Measurements from ENCODE around the gene ECE1. TPM values are rescaled to one million over a fixed set of nuclear protein-coding genes. Genes with fewer than 3 reads are reported as not detected.

Gene ECE1
- total and polyA plus RNA-seq, 9 of the 15 experiments (the other 6 are each of a cell fraction or from before 2014, with no cell fraction given) = 0.56 to 34.8 (median 11.0) TPM

Other genes starting within 250 kb of the ECE1 start
- 19.0 and 19.7 TPM in 2 replicates for gene EIF4G3, start 113.6 kb downstream of the ECE1 start, total RNA-seq (2014; rRNA removed)
- 31.2 and 32.8 TPM in 2 replicates for gene EIF4G3, start 113.6 kb downstream of the ECE1 start, total RNA-seq (2014; rRNA removed; fragmentation: Illumina TruSeq; extraction: Trizol)
- 29.7 and 33.1 TPM in 2 replicates for gene EIF4G3, start 113.6 kb downstream of the ECE1 start, total RNA-seq (2015; rRNA removed; fragmentation: Illumina TruSeq; extraction: Trizol)
- 35.9 and 38.7 TPM in 2 replicates for gene EIF4G3, start 113.6 kb downstream of the ECE1 start, total RNA-seq (2021)
- gene EIF4G3, start 113.6 kb downstream of the ECE1 start, polyA plus RNA-seq (2011; rRNA removed) = 32.1 and 39.1 TPM in 2 replicates
- gene EIF4G3, start 113.6 kb downstream of the ECE1 start, polyA plus RNA-seq (2014; fragmentation: Illumina TruSeq; extraction: Trizol) = 34.5 and 40.5 TPM in 2 replicates
- gene EIF4G3, start 113.6 kb downstream of the ECE1 start, polyA plus RNA-seq (2014; fragmentation: Nextera tagmentation; extraction: Ambion mirVana) = 10 to 100 TPM in 1 of 2 experiments, 1 to 10 TPM in 1; 6.7 to 10.1 TPM
- 36.3 and 38.0 TPM in 2 replicates for gene EIF4G3, start 113.6 kb downstream of the ECE1 start, polyA plus RNA-seq (2014; rRNA removed)
- 6.2 and 6.8 TPM in 2 replicates for gene NBPF3, start 149.7 kb upstream of the ECE1 start, total RNA-seq (2014; rRNA removed)
- 5.2 and 5.5 TPM in 2 replicates for gene NBPF3, start 149.7 kb upstream of the ECE1 start, total RNA-seq (2014; rRNA removed; fragmentation: Illumina TruSeq; extraction: Trizol)
- gene NBPF3, start 149.7 kb upstream of the ECE1 start, total RNA-seq (2015; rRNA removed; fragmentation: Illumina TruSeq; extraction: Trizol) = 5.1 and 5.4 TPM in 2 replicates
- 6.8 and 7.3 TPM in 2 replicates for gene NBPF3, start 149.7 kb upstream of the ECE1 start, total RNA-seq (2021)
- gene NBPF3, start 149.7 kb upstream of the ECE1 start, polyA plus RNA-seq (2011; rRNA removed) = 6.7 and 6.8 TPM in 2 replicates
- 5.6 and 6.1 TPM in 2 replicates for gene NBPF3, start 149.7 kb upstream of the ECE1 start, polyA plus RNA-seq (2014; fragmentation: Illumina TruSeq; extraction: Trizol)
- 1 to 10 TPM; 1.5 TPM for gene NBPF3, start 149.7 kb upstream of the ECE1 start, polyA plus RNA-seq (2014; fragmentation: Nextera tagmentation; extraction: Ambion mirVana)
- 3.0 and 4.4 TPM in 2 replicates for gene NBPF3, start 149.7 kb upstream of the ECE1 start, polyA plus RNA-seq (2014; rRNA removed)
- gene ALPL, start 219.0 kb upstream of the ECE1 start, total RNA-seq (2014; rRNA removed) = 0.12 and 0.14 TPM in 2 replicates
- not detected in 2 replicates for gene ALPL, start 219.0 kb upstream of the ECE1 start, total RNA-seq (2014; rRNA removed; fragmentation: Illumina TruSeq; extraction: Trizol)
- not detected in 2 replicates for gene ALPL, start 219.0 kb upstream of the ECE1 start, total RNA-seq (2015; rRNA removed; fragmentation: Illumina TruSeq; extraction: Trizol)
- 0.22 and 0.38 TPM in 2 replicates for gene ALPL, start 219.0 kb upstream of the ECE1 start, total RNA-seq (2021)
- 0.18 and 0.49 TPM in 2 replicates for gene ALPL, start 219.0 kb upstream of the ECE1 start, polyA plus RNA-seq (2011; rRNA removed)
- gene ALPL, start 219.0 kb upstream of the ECE1 start, polyA plus RNA-seq (2014; fragmentation: Illumina TruSeq; extraction: Trizol) = 0.11 and 0.22 TPM in 2 replicates
- gene ALPL, start 219.0 kb upstream of the ECE1 start, polyA plus RNA-seq (2014; fragmentation: Nextera tagmentation; extraction: Ambion mirVana) = under 1 TPM in 1 of 2 experiments, not detected in 1; 0.04 TPM
- gene ALPL, start 219.0 kb upstream of the ECE1 start, polyA plus RNA-seq (2014; rRNA removed) = 0.07 TPM in 1 of 2 replicates, not detected in the other